ENCODE data around the gene BPIFB3. TPM values are rescaled to one million over a fixed set of nuclear protein-coding genes. Genes with fewer than 3 reads are reported as not detected.

The BPIFB3 gene
- total and polyA plus RNA-seq, 2 of the 4 experiments (the other 2 are of a cell fraction) = not detected

DNA sequence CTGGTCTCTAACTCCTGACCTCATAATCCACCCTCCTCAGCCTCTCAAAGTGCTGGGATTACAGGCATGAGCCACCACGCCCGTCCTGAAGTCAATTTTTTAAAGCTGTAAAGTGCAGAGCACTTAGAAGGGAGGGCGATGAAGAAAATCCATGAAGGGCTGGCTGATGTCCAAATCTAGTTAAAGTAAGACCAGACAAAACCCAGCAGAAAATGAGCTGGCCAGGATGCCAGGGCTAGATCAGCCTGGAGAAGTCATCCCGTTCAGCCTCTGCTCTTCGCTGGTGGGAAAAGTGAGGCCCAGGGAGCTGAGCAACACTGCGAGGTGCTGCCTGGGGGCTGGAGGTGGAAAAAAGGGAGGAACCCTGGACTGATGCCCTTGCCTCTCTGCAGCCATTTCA, 28.8 kb downstream of the BPIFB3 start:
- CTCF ChIA-PET = no interaction called here
- Histone ChIP-seq H3K9me3 (ENCODE audit: control insufficient read depth, insufficient read depth, low read length) (no peaks in the 10 kb centered on the region), H2BK120ac (ENCODE audit: low read depth, low read length) (no peak overlapping the region), H2BK5ac (ENCODE audit: low read depth, low read length, poor library complexity, severe bottlenecking) (no peak overlapping the region), H2AK5ac (ENCODE audit: low read depth, low read length) (no peak overlapping the region), H3K27me3 (ENCODE audit: control insufficient read depth, insufficient read depth, low read length) (peaks cover 3% of the 10 kb centered on the region; the same call in 1 of the 2 replicates), H3K56ac (ENCODE audit: extremely low read depth, insufficient read depth, low read length) (no peak overlapping the region), H3K36me3 (ENCODE audit: control insufficient read depth, insufficient read depth, low read length) (no peaks in the 10 kb centered on the region), H3K18ac (ENCODE audit: low read depth, low read length) (no peak overlapping the region), H3K4me3 (ENCODE audit: insufficient read depth, low read depth, low read length) (no peak overlapping the region), H3K27ac (ENCODE audit: insufficient read depth, low read length) (no peak overlapping the region), H3K4me2 (ENCODE audit: low read depth, low read length) (no peak overlapping the region), H3K79me1 (ENCODE audit: low read depth in 1 of 2, low read length in 2 of 2) (no peaks in the 10 kb centered on the region), H2BK20ac (ENCODE audit: low read depth, low read length) (no peak overlapping the region), H3K14ac (replicated peaks; ENCODE audit: low read depth, low read length) (no peak overlapping the region), H2AFZ (replicated peaks; ENCODE audit: low read length, poor library complexity) (no peak overlapping the region), H3K4ac (ENCODE audit: low read depth, low read length) (no peak overlapping the region), H4K20me1 (ENCODE audit: insufficient read depth, low read length) (no peaks in the 10 kb centered on the region), H2AK9ac (replicated peaks; ENCODE audit: low read depth, low read length, poor library complexity) (no peak overlapping the region), H3K9ac (ENCODE audit: low read depth, low read length) (no peak overlapping the region), H3K23ac (ENCODE audit: low read depth, low read length) (no peak overlapping the region), H4K5ac (ENCODE audit: low read depth, low read length) (no peak overlapping the region), H3K9me1 (ENCODE audit: insufficient read depth, low read length) (no peaks in the 10 kb centered on the region), H2BK15ac (ENCODE audit: low read depth, low read length) (no peak overlapping the region), H4K8ac (ENCODE audit: low read depth in 2 of 2, low read length in 2 of 2) (no peak overlapping the region), H3K4me1 (ENCODE audit: control insufficient read depth, insufficient read depth, low read length) (no peaks in the 10 kb centered on the region), H4K91ac (ENCODE audit: insufficient read depth, low read depth, low read length) (no peak overlapping the region)
- BruUV-seq (replicated peaks) = no TSS peak
- dilution Hi-C loops (cut with HindIII; ENCODE audit: low sequenced_read_pairs, unreplicated experiment) (no loop called here), in situ Hi-C loops (cut with MboI; ENCODE audit: low sequenced_read_pairs) (no loop called here), intact Hi-C loops (cut with micrococcal nuclease) (no loop called here)
- ATAC-seq (ENCODE audit: low read depth) = no peak
- no CpG with 5 or more reads among the region's 6 CpGs for WGBS, 2 experiments (ENCODE audit: extremely low coverage in 2 of 2, insufficient read length in 1 of 2)
- POLR2A ChIA-PET (ENCODE audit: unreplicated experiment) = no interaction called here
- DNase-seq = no peak
- TF ChIP-seq FOS (IDR thresholded peaks at IDR 0.05; ENCODE audit: low read depth, low read length) (no peak), RAD21 (IDR thresholded peaks at IDR 0.05; ENCODE audit: low read length) (no peak), POLR2A (IDR thresholded peaks at IDR 0.05; ENCODE audit: low read depth, low read length) (no peak), CHD1 (IDR thresholded peaks at IDR 0.05; ENCODE audit: low read depth, low read length) (no peak), BHLHE40 (IDR thresholded peaks at IDR 0.05; ENCODE audit: low read depth, low read length) (no peak), RCOR1 (IDR thresholded peaks at IDR 0.05; ENCODE audit: insufficient replicate concordance, low read length) (no peak), MXI1 (IDR thresholded peaks at IDR 0.05; ENCODE audit: borderline replicate concordance, low read depth, low read length) (no peak), SMC3 (IDR thresholded peaks at IDR 0.05; ENCODE audit: low read depth, low read length) (no peak), RFX5 (IDR thresholded peaks at IDR 0.05; ENCODE audit: low read depth, low read length) (no peak), MAFK (IDR thresholded peaks at IDR 0.05; ENCODE audit: low read depth, low read length) (no peak), CTCF (conservative IDR thresholded peaks at IDR 0.05; ENCODE audit: low read depth, low read length) (no peak), USF2 (IDR thresholded peaks at IDR 0.05; ENCODE audit: low read depth, low read length) (no peak)
- TF ChIP-seq, protein P1, sequence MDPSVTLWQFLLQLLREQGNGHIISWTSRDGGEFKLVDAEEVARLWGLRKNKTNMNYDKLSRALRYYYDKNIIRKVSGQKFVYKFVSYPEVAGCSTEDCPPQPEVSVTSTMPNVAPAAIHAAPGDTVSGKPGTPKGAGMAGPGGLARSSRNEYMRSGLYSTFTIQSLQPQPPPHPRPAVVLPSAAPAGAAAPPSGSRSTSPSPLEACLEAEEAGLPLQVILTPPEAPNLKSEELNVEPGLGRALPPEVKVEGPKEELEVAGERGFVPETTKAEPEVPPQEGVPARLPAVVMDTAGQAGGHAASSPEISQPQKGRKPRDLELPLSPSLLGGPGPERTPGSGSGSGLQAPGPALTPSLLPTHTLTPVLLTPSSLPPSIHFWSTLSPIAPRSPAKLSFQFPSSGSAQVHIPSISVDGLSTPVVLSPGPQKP (IDR thresholded peaks at IDR 0.05; ENCODE audit: borderline replicate concordance, low read depth, low read length) = no peak

Data from IMR-90 (cell line).